LNCAP (cell line): ENCODE measurements around the gene DDX10.
A peak's percentile ranks its signal among the peaks of the same experiment; 100 is the strongest.

ENCODE experiments used
- CTCF ChIP-seq: fragments of 450-650 bp; IDR thresholded peaks from 2 replicates; pipeline ENCODE4 v1.5.1; 2017; ENCODE audit warnings: mild to moderate bottlenecking

The DDX10 gene

GRCh38 chr11:108727665-108728064, 62.8 kb downstream of the DDX10 start:
- TF ChIP-seq CTCF, result no peak

DNA sequence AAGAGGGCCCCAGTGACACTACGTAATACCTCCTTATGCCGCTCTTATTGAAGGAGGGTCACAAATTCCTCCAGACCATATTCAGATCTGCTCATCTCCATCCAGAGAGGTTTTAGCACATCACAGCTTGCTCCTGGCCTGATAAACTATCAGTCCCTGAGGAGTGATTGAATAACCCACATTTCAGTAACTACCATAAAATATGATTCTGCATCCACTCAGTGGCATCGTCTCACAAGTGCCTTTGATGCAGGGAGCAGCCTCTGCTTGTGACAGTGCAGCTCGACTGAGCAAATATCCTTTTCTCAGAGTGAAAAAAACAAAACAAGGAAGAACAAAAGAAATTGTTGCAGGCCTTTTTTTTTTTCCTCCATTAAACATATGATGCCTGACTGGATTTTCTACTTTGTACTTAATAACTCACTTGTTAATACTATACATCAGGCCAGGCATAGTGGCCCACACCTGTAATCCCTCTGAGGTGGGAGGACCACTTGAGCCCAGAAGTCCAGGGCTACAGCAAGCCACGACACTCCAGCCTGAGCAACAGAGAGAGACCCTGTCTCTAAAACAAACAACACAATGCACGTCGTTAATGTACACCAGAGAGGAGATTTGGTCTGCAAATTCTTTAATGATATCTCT, 64.5 kb downstream of the DDX10 start:
- no peak for TF ChIP-seq CTCF

DNA sequence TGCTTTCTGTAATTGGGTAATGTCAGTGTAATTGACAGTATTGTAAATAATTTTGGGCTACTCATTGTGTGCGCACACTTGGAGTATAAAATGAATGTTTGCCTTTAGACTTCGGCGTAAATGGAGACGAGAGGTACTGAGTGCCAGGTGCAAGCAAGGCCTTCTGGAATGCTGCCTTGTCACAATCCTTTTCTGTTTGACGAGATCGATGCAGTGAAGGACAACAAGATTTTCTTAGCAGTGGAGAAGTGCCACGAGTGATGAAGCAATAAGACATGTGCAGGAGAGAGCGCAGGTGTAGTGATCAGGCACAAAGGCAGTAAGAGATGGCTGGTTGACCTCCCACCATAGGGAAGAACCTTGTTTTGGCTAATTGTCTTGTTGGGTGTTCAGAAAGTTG, 67.5 kb downstream of the DDX10 start:
- no peak for TF ChIP-seq CTCF

GRCh38 chr11:108733479-108734116, 68.7 kb downstream of the DDX10 start:
- no peak for TF ChIP-seq CTCF

GRCh38 chr11:108734283-108734682, 69.4 kb downstream of the DDX10 start:
- TF ChIP-seq CTCF, result no peak

GRCh38 chr11:108734956-108735559, 70.2 kb downstream of the DDX10 start:
- peak; percentile 71 for TF ChIP-seq CTCF

DNA sequence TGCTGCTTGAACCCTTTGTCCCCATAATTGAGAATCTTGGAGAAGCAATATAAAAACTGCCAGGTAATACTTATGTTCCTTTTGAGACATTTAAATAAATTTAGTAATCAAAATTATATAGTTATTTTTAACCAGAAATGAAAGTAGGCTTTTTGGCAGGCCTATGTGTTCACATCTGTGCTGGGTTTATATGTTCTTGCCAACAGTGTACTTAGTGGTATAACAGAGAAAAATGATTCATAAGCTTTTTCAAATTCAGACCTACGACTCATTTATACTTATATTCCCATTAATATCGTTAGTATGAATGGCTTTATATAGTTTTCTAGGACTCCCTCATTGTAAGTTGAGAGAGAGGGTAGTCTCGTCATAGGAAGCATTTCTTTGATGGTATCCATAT, 79.0 kb downstream of the DDX10 start:
- no peak for TF ChIP-seq CTCF
